GOT3 (cell line): ENCODE results near the gene RALGPS2.

Experiments
- DNase-seq: peaks from one replicate; lab custom pipeline; 2025; ENCODE audit warnings: mixed read lengths; lab: John Stamatoyannopoulos, UW

The RALGPS2 gene, protein sequence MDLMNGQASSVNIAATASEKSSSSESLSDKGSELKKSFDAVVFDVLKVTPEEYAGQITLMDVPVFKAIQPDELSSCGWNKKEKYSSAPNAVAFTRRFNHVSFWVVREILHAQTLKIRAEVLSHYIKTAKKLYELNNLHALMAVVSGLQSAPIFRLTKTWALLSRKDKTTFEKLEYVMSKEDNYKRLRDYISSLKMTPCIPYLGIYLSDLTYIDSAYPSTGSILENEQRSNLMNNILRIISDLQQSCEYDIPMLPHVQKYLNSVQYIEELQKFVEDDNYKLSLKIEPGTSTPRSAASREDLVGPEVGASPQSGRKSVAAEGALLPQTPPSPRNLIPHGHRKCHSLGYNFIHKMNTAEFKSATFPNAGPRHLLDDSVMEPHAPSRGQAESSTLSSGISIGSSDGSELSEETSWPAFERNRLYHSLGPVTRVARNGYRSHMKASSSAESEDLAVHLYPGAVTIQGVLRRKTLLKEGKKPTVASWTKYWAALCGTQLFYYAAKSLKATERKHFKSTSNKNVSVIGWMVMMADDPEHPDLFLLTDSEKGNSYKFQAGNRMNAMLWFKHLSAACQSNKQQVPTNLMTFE

DNA sequence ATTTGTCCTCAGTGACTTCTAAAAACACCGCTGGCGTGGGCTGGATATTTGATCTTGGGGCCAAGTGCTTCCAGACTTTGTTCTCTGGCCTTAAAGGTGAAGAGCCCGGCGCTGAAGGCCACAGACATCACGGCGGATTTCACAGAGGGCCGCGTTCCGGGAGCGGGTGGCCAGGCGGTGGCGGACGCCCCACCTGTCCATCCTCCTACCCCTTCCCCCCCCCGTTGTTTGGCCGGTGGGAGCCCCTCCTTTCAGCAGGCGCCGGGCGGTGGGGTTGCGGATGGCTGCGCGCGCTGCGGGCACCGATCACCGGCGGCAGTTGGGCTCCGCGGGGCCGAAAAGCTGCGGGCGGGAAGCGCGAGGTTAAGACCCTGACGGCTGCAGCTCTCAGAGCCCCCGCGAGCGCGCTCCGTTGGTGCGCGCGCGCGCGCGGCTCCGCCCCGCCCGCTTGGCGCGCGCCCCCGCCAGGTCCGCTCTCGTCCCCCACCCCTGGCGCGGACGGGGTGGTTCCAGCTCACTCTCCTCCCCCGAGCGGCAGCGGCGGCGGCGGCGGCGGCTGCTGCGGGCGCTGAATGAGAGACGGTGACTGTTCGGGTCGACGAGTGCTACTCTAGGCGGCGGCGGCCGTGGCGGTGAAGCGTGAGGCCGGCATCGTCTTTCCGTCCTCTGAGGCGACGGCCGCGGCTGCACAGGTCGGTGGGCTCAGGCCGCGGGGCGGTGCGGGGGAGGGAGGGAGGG lies at the start of gene RALGPS2:
TSS of gene RALGPS2 (plus strand) at position 517 of the 738 bp plus-strand sequence. CDS start 51,521 bp downstream, outside the sequence.
- DNase-seq = no peak

GRCh38 chr1:178679237-178679636 lies 45.8 kb upstream of the RALGPS2 start:
- DNase-seq = no peak

DNA sequence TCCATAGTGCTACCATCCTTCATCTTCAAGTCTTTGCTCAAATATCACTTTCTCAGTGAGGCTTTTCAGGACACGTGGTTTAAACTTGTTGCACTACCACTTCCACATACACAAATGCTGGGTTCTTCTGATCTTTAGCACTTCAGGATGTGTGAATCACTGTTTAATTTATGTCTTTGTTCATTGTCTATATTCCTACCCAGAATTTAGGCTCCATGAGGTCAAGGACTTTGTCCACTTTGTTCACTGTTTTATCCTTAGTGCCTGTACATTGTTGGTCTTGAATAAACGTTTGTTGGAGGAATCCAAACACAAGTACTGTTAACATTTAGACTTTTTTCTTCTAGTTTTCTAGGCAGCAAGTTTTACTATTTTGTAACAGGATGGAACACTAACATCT lies 42.6 kb upstream of the RALGPS2 start:
- DNase-seq = no peak

- no peak for DNase-seq
Measured at GRCh38 chr1:178682886-178683285, 42.2 kb upstream of the RALGPS2 start.

GRCh38 chr1:178683291-178683690 lies 41.8 kb upstream of the RALGPS2 start:
- DNase-seq = no peak

GRCh38 chr1:178684111-178684510 lies 40.9 kb upstream of the RALGPS2 start:
- no peak for DNase-seq

DNA sequence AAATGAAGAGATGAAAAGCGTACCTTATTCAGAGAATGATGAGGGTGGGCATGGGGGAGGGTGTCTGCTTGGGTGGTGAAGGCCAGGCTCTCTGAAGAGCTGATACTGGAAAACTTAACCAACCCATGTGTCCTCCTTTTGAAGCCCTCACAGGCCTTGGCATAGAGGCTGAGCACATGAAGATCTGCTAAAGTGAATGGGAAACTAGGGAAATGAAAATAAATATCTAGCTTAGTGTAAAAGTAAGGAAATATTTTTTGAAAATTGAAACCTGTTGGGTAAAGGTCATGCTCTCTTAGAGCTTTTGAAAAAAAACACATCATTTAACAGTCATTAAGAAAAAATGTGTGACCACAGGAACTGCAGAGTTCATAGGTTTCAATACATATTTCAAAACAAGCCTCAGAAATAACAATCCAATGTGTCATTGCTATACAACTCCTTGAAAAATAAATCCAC lies 40.5 kb upstream of the RALGPS2 start:
- DNase-seq = no peak

DNA sequence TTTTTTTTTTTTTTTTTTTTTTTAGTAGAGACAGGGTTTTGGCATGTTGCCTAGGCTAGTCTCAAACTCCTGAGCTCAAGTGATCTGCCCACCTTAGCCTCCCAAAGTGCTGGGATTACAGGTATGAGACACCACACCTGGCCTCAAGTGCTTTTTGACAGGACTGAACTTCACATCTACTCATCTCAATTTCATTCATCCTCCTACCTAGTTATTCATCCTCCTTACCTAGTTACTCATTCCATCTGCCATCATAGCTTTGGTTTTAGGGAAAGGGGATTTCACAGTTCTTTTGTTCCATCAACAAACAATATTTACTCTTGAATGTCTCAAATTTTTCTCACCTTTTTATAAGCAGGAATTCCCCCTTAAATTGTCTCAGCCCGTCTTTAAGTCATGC lies 38.6 kb upstream of the RALGPS2 start:
- no peak for DNase-seq

- DNase-seq = no peak
Measured at GRCh38 chr1:178688244-178688643, 36.8 kb upstream of the RALGPS2 start.

GRCh38 chr1:178689769-178690168 lies 35.3 kb upstream of the RALGPS2 start:
- no peak for DNase-seq

DNA sequence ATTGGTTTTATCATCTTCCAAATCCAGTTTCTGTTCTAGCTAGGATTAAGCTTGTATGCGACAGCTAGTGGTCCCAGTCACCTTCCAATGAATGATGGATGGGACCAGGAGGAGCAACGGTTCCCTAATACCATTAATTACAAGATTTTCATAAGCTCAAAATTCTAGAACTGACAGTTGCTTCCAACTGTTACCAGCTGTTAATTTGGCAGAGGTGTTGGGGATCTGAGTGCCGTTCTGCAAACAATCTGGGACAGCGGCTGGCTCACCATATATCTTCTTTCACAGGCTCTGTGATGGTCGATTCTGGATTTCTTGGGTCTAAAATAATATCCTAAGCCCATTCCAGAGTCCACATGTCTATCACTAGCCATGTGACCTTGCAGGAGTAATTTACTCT lies 34.5 kb upstream of the RALGPS2 start:
- DNase-seq = no peak

DNA sequence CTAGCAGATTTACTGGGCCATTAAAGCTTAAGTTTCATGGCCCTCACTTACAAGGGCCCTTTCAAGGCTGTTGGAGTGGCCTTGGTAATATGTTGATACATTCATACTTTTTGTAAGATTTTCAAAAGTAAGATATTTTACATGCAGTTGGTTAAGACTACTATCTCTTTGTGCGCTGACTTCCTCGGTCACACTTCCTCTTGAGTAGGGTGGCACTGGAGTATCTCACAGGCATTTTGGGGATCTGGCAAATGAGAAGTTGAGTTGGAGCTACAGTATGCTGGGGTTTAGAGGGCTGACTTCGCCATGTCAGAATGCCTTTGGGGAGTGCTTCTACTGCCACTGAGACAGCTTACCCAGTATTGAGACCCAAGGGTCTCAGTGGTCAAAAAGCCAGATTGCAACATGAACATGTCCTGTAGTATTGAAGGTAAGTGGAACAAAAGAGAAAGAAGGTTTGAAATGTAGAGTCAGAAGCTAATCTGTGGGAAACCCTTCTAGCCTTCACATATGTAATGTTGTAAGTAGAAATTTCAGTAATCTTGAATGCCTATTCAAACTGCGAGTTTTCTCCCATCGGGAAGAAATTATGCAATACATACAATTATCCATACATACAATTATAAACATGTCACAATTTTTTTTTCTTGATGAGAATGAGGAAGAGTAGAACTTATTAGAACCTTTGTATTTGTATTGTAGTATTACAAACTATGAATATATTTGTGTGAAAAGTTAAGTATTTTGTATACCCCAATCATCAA lies 32.3 kb upstream of the RALGPS2 start:
- DNase-seq = no peak

DNA sequence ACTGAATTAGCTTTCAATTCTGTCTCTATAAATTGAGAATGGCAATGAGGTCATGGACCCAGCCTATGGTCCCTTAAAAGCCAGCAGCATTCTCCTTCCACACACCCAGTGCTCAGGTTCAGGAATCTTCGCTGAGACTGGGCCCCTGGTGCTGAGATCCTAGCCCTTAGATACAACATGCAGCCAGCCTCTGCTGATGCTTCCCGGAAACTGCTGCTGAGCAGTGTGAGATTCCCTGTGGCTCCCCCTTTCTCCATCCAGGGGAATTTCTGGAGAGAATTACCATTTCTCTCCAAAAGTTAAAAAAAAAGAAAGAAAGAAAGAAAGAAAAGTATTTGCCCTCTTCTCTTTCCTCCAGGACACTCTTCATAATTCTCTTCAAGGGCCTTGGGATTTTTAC lies 31.7 kb upstream of the RALGPS2 start:
- DNase-seq = no peak

GRCh38 chr1:178694923-178695525 lies 30.0 kb upstream of the RALGPS2 start:
- DNase-seq = no peak

DNA sequence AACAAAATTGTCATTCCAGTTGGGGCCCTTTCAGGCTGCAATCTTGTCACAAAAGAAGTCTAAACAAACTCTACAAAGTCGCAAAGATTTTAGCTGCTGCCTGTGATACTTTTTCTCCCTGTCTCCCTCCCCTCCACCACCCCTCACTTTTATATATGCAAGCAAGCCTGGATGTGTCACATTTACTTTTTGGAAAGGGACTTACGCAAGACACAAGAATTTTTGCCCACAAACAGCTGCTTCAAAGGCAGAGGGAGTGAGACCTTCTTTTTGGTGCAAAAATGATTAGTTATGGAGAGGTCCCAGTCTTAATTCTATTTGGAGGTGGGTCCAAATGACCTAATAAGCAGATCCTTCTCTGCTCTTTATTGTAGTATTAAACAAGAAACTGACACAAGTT lies 22.9 kb upstream of the RALGPS2 start:
- no peak for DNase-seq

- DNase-seq = no peak
Measured at GRCh38 chr1:178704833-178705232, 20.2 kb upstream of the RALGPS2 start.

GRCh38 chr1:178706432-178706831 lies 18.6 kb upstream of the RALGPS2 start:
- no peak for DNase-seq

- no peak for DNase-seq
Measured at GRCh38 chr1:178713259-178713658, 11.8 kb upstream of the RALGPS2 start.

DNA sequence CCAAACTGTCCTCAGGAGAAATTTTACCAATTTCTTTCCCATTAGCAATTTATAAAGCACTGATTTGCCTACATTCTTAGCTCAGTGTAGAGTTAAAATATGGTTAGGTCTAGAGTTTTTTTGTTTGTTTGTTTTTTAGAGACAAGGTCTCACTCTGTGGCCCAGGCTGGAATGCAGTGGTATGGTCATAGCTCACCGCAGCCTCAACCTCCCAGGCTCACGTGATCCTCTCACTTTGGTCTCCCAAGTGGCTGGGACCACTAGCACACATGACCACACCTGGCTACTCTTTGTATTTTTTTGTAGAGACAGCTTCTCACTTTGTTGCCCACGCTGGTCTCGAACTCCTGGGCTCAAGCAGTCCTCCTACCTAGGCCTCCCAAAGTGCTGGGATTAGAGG lies 10.6 kb upstream of the RALGPS2 start:
- DNase-seq = no peak

- DNase-seq = no peak
Measured at GRCh38 chr1:178716111-178716510, 8.9 kb upstream of the RALGPS2 start.

- no peak for DNase-seq
Measured at GRCh38 chr1:178718520-178718919, 6.5 kb upstream of the RALGPS2 start.

DNA sequence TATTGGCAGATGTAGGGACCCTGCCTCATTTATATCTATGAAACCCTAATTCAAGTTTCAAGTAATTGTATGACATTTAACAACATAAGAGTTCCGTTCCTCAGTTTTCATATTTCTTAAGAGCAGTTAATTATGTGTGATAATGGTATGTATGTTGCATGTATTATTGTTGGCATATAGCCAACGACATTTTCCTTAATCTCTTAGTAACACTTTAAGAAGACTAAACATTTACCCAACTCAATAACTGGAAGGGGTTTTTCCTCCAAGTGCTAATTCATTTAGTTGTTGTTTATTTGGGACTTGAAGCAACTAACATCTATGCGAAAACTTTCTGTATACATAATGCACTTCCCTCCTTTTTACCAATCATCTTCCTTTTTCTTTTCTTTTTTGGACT lies 1.5 kb upstream of the RALGPS2 start:
- no peak for DNase-seq
